SU-DHL-6 (cell line): ENCODE data around the gene MUTYH.
"Not testable (repeated sequence)": the region's sequence is repeated elsewhere in the genome, so short reads cannot be mapped to it uniquely, and the experiment has no call there.

Experiments
- CTCF ChIP-seq: fragments of 200-600 bp; sonication (generic); IDR thresholded peaks from one replicate; pipeline ENCODE4 v1.5.1; 2017; ENCODE audit warnings: antibody characterized with exemption, mild to moderate bottlenecking, low read length, moderate library complexity; ENCODE audit not compliant: insufficient read depth, poor library complexity, severe bottlenecking
- EZH2phosphoT487 ChIP-seq: fragments of 200-600 bp; sonication (generic), shearing (Covaris generic); conservative IDR thresholded peaks from 2 replicates; pipeline ENCODE4 v1.6.1; 2018; ENCODE audit warnings: mild to moderate bottlenecking, antibody characterized with exemption, low read length, moderate library complexity, mixed read lengths

DNA sequence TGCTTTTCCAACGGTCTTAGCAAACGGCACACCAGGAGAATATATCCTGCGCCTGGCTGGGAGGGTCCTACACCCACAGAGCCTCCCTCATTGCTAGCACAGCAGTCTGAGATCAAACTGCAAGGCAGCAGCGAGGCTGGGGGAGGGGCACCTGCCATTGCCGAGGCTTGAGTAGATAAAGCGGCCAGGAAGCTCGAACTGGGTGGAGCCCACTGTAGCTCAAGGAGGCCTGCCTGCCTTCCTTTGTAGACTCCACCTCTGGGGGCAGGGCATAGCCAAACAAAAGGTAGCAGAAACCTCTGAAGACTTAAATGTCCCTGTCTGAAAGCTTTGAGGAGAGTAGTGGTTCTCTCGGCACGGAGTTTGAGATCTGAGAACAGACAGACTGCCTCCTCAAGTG is 55.4 kb downstream of the MUTYH start:
- not testable (repeated sequence) for TF ChIP-seq CTCF, EZH2phosphoT487
